Sigmoid colon (tissue), 7 donors: ENCODE results near the gene LETM1. TPM values are rescaled to one million over a fixed set of nuclear protein-coding genes. Genes with fewer than 3 reads are reported as not detected.

Experiments
- DNase-seq: peaks from one replicate; pipeline ENCODE4 v3.0.0-alpha.2; 2019
- H3K27ac ChIP-seq, 4 donors: fragments of 200-600 bp; sonication (generic); one replicate each; pipeline ENCODE4 v1.5.1; 2016 to 2019; ENCODE audit warnings: mild to moderate bottlenecking in 1 of 4
- H3K27me3 ChIP-seq, 3 donors: fragments of 200-600 bp; sonication (generic); one replicate each; pipeline ENCODE4 v1.5.1; 2019; ENCODE audit warnings: mild to moderate bottlenecking in 1 of 3
- H3K36me3 ChIP-seq, 4 donors: fragments of 200-600 bp; sonication (generic); one replicate each; pipeline ENCODE4 v1.5.1; 2016 to 2019
- H3K4me1 ChIP-seq, 4 donors: fragments of 200-600 bp; sonication (generic); one replicate each; pipeline ENCODE4 v1.5.1; 2017 to 2019
- H3K4me3 ChIP-seq, 4 donors: fragments of 200-600 bp; sonication (generic); one replicate each; pipeline ENCODE4 v1.5.1; 2017 to 2019; ENCODE audit warnings: mild to moderate bottlenecking in 2 of 4, moderate library complexity in 1 of 4
- H3K9me3 ChIP-seq, 4 donors: fragments of 200-600 bp in 3 of 4; sonication (generic) in 3 of 4; one replicate each; pipeline versions ENCODE4 v1.5.1 to v1.6.1; 2013 to 2019
- CTCF ChIP-seq, 4 experiments: fragments of 450-650 bp in 3 of 4; fragments of 200-600 bp in 1 of 4; IDR thresholded peaks; one replicate each; pipeline ENCODE4 v1.5.1; 2016 to 2019; ENCODE audit warnings: antibody characterized with exemption in 4 of 4, mild to moderate bottlenecking in 3 of 4, moderate library complexity in 2 of 4
- EP300 ChIP-seq, 4 donors: sonication (generic); formaldehyde crosslinking; IDR thresholded peaks; one replicate each; pipeline ENCODE4 v1.6.1; 2017; ENCODE audit warnings: antibody characterized with exemption in 4 of 4
- POLR2A ChIP-seq, 2 donors: fragments of 450-650 bp; IDR thresholded peaks; one replicate each; pipeline ENCODE4 v1.6.1; 2016; ENCODE audit warnings: antibody characterized with exemption in 2 of 2, mild to moderate bottlenecking in 2 of 2, moderate library complexity in 2 of 2
- POLR2AphosphoS5 ChIP-seq, 4 donors: sonication (generic); formaldehyde crosslinking; IDR thresholded peaks; one replicate each; pipeline ENCODE4 v1.6.1; 2017; ENCODE audit warnings: antibody characterized with exemption in 4 of 4
- WGBS, 2 donors: extraction: QIAGEN DNeasy Blood & Tissue Kit; methylation state at CpG; one replicate each; pipeline ENCODE4 v1.1.7; 2013; 5-methylcytosine and 5-hydroxymethylcytosine counted together
- intact Hi-C: fragments of 100-400 bp; cut with DNase I; formaldehyde crosslinking; loops from one replicate; pipeline ENCODE4 v1.15.1; 2023
- polyA plus RNA-seq, 3 donors: library from polyadenylated mRNA; stranded (reverse); fragments of 200-250 nt; gene quantifications; one replicate each; pipeline ENCODE4 v1.2.3, GENCODE V29; 2013
- total RNA-seq, 4 donors: library from RNA; depleted of rRNA; stranded (reverse); fragments of >200 nt; gene quantifications; one replicate each; pipeline ENCODE4 v1.1.0, GENCODE V29; 2016
- donor health status: healthy with polysubstance abuse.
- donor health status: Bipolar disorder and iron deficiency.
- donor health status: healthy.

LETM1 gene
- total and polyA plus RNA-seq, 7 donors: 11.4 to 91.6 (median 18.6) TPM

GRCh38 chr4:1815997-1816860 is 39.7 kb downstream of the LETM1 start:
- Histone ChIP-seq H3K4me1 (no peaks in the 10 kb centered on the region), H3K27ac (no peak overlapping the region), H3K27me3 (no peaks in the 10 kb centered on the region), H3K36me3 (peaks cover 6 to 87% (median 49%) of the 10 kb centered on the region in 4 donors), H3K4me3 (no peak overlapping the region), H3K9me3 (no peaks in the 10 kb centered on the region)
- 77 to 87% methylated on average over 25 of the region's 25 CpGs for WGBS, 2 donors
- DNase-seq: no peak
- intact Hi-C loops: no loop called here
- no peak for TF ChIP-seq POLR2AphosphoS5 (IDR thresholded peaks at IDR 0.05)

GRCh38 chr4:1815096-1815996 is 40.6 kb downstream of the LETM1 start:
- no peak for DNase-seq
- no peak for TF ChIP-seq CTCF (IDR thresholded peaks at IDR 0.05)
- TF ChIP-seq POLR2A (IDR thresholded peaks at IDR 0.05): no peak
- TF ChIP-seq POLR2AphosphoS5 (IDR thresholded peaks at IDR 0.05): no peak
- no peak for TF ChIP-seq EP300 (IDR thresholded peaks at IDR 0.05)
- Histone ChIP-seq H3K36me3 (peaks cover 6 to 78% (median 44%) of the 10 kb centered on the region in 4 donors), H3K4me3 (no peak overlapping the region), H3K27ac (no peak overlapping the region), H3K27me3 (no peaks in the 10 kb centered on the region), H3K9me3 (no peaks in the 10 kb centered on the region), H3K4me1 (no peaks in the 10 kb centered on the region)
- intact Hi-C loops: no loop called here
- 95 to 96% methylated on average over 34 of the region's 34 CpGs for WGBS, 2 donors

- H3K9me3 ChIP-seq: no peaks in the 10 kb centered on the region
- 87 to 92% methylated on average over 8 of the region's 8 CpGs for WGBS, 2 donors
- no peak for TF ChIP-seq POLR2A (IDR thresholded peaks at IDR 0.05)
- TF ChIP-seq POLR2AphosphoS5 (IDR thresholded peaks at IDR 0.05): no peak
- TF ChIP-seq CTCF (IDR thresholded peaks at IDR 0.05): no peak
- no peak for TF ChIP-seq EP300 (IDR thresholded peaks at IDR 0.05)
- no peak for DNase-seq
- intact Hi-C loops: loop anchor here (5.0 kb wide), 1 partner anchor 83 kb away; no protein-coding TSS in a partner anchor
- no peak overlapping the region for H3K27ac ChIP-seq
- H3K27me3 ChIP-seq: no peaks in the 10 kb centered on the region
- no peak overlapping the region for H3K4me3 ChIP-seq
- H3K36me3 ChIP-seq: peaks cover 6 to 69% (median 42%) of the 10 kb centered on the region in 4 donors
- peaks cover 0 to 4% (median 0%) of the 10 kb centered on the region in 4 donors for H3K4me1 ChIP-seq
These were observed 41.5 kb downstream of the LETM1 start for GRCh38 chr4:1814453-1814852.

- intact Hi-C loops: loop anchor here (5.0 kb wide), 1 partner anchor 83 kb away; no protein-coding TSS in a partner anchor
- Histone ChIP-seq H3K4me3 (no peak overlapping the region), H3K27me3 (no peaks in the 10 kb centered on the region), H3K9me3 (no peaks in the 10 kb centered on the region), H3K27ac (no peak overlapping the region), H3K4me1 (peaks cover 0 to 10% (median 2%) of the 10 kb centered on the region in 4 donors), H3K36me3 (peaks cover 6 to 64% (median 39%) of the 10 kb centered on the region in 4 donors)
- 71 to 75% methylated on average over 9 of the region's 9 CpGs for WGBS, 2 donors
- TF ChIP-seq POLR2A (IDR thresholded peaks at IDR 0.05): no peak
- no peak for DNase-seq
These were observed 42.0 kb downstream of the LETM1 start for GRCh38 chr4:1813915-1814314.

- Histone ChIP-seq H3K36me3 (peaks cover 6 to 57% (median 34%) of the 10 kb centered on the region in 4 donors), H3K9me3 (no peaks in the 10 kb centered on the region), H3K27ac (no peak overlapping the region), H3K4me1 (peaks cover 0 to 17% (median 7%) of the 10 kb centered on the region in 4 donors), H3K4me3 (no peak overlapping the region), H3K27me3 (no peaks in the 10 kb centered on the region)
- intact Hi-C loops: loop anchor here (5.0 kb wide), 1 partner anchor 84 kb away; no protein-coding TSS in a partner anchor
- no peak for TF ChIP-seq POLR2A (IDR thresholded peaks at IDR 0.05)
- WGBS, 2 donors: 68 to 84% methylated on average over 9 of the region's 9 CpGs
- no peak for DNase-seq
These were observed 42.7 kb downstream of the LETM1 start for GRCh38 chr4:1813231-1813630.
